Measurements from ENCODE around the gene TLCD2.

Gene TLCD2

DNA sequence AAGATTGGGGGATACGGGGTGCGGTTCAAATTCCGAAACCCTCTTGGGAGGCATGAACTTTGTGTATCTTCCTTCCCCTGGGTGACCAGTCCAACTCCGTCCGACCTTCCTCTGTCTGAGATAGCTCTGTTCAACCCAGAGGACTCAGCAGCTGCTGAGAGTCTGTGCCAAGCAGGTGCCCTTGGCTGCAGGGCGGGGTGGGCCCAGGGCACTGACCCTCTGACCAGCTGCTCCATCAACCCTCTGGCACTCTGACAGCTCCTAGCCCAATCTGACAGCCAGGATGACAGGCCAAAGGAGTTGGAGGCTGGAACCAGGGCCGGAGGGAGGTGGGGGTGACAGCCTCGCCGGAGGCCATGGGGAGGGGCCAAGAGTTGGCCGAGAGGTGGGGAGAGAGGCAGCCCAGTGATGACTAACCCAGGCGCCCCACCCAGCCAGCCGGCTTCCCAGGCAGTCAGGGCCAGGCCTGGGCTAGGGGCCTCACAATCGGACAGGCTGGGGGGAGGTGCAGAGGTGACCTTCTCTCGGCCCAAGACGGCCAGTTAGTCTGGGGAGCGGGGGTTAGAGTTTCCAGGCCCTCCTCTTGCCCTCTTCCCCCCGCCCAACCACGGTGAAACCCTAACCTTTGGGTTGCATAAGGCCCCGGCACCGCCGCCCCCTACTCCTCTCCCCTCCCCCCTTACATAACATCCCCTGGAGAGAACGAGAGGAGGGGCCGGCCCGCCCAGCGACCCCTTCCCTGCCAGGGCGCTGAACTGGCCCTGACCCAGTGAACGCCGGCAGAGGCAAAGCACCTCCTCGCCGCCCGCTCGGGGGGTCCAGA lies 5.0 kb upstream of the TLCD2 start:
- TF ChIP-seq GATA2 (IDR thresholded peaks at IDR 0.05; ENCODE audit: low read depth, low read length) (no peak), GATA3 (IDR thresholded peaks at IDR 0.05; ENCODE audit: low read depth, low read length) (no peak)

DNA sequence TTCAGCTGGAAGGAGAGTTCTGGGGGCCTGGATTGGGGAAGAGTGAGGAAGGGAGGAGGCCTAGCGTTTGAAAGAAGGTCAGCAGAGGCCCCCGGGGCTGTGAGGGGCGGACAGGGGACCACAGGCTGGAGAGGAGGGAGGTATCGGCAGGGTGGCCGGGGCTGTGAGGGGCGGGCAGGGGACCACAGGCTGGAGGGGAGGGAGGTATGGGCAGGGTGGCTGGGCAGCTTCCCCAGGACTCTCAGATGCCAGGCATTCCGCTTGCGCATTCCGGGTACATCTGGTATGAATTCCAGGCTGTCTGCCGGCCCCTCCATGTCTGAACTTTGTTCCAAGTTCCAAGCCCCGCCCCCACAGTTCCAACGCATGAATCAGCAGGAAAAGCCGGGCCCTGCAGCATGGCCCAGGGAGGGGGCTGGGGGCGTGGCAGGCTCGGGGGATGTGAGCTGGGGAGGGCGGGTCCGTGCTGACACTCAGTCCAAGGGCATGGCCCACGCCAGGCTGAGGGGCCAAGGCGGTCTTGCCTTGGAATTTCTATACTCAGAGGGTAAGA lies 4.3 kb upstream of the TLCD2 start:
- TF ChIP-seq GATA3 (IDR thresholded peaks at IDR 0.05; ENCODE audit: low read depth, low read length) (no peak), GATA2 (IDR thresholded peaks at IDR 0.05; ENCODE audit: low read depth, low read length) (no peak)

DNA sequence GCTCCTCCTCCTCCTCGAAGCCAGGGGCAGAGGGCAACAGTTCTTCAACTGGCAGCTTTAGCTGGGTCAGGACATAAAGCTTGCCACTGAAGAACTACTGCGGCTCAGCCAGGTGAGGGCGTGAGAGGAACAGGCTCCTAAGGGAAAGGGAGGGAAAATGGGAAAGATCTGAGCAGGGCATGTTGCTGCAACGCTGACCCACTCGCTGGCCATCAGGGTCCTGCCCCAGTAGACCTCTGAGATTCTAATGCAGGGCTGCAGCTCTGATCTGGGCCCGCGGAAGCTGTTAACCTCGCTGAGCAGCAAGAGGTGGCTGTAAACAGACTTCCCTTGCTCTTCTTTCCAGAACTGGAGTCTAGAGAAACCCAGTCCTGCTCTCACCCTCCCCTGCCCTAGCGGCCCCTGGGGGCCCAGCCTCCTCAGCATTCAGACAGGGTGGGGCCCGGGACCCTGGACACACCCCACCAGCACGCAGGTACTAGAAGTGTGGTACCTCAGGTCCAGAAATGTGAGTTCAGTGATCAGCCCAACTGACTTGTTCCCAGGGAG lies 3.8 kb upstream of the TLCD2 start:
- TF ChIP-seq GATA2 (IDR thresholded peaks at IDR 0.05; ENCODE audit: low read depth, low read length) (no peak), GATA3 (IDR thresholded peaks at IDR 0.05; ENCODE audit: low read depth, low read length) (no peak)

DNA sequence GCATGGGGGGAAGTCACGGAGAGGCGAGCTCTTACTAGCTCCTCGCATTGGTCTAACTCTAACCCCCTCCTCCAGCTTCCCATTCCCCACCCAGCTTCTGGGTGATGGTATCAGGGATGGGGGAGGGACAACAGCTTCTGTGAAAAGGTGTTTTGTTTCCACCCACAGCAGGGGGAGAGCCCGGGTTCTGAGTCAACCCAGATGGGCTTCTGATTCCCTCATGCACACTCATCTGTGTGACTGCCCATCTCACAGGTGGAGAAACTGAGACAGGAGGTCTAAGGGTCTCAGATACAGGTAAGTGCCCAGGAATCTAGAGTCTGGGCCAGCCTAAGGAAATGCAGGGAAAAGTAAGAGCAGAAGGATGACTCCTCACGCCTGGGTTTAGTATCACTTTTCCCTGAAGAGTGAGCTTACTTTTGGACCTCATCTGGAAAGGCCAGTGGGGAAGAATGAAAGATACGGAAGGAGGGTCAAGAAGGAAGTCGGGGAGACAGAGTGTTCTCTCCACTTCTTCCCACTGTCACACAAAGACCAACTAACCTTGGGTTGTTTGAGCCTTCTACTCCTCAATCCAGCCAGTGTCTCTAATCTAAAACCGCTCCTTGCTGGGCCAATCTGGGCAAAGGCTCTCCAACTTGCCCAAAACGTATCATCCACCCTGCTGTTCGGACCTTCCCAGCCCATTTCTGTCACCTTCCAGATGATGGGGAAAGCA lies 3.1 kb upstream of the TLCD2 start:
- TF ChIP-seq GATA2 (IDR thresholded peaks at IDR 0.05; ENCODE audit: low read depth, low read length), result no peak
- TF ChIP-seq GATA3 (IDR thresholded peaks at IDR 0.05; ENCODE audit: low read depth, low read length), result no peak

DNA sequence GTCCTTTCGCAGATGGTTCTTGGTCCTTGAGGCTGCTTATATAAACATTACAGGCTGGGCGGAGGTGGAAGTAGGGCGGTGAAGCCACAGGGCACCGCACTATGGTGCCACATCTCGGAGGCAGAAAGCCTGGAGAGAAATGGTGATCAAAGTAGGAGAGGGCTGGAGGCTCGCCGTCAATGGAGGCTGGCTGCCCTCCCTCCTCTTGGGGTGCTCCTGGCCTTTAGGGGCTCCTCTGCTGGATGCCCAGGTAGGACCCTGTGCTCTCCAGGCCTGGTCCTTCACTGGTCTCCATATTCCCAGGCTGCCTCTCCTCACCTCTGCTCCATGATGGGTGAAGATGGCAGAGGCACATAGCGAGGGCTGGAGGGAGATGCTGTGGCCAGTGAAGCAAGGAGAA lies 2.1 kb upstream of the TLCD2 start:
- TF ChIP-seq GATA3 (IDR thresholded peaks at IDR 0.05; ENCODE audit: low read depth, low read length) (no peak), GATA2 (IDR thresholded peaks at IDR 0.05; ENCODE audit: low read depth, low read length) (no peak)

DNA sequence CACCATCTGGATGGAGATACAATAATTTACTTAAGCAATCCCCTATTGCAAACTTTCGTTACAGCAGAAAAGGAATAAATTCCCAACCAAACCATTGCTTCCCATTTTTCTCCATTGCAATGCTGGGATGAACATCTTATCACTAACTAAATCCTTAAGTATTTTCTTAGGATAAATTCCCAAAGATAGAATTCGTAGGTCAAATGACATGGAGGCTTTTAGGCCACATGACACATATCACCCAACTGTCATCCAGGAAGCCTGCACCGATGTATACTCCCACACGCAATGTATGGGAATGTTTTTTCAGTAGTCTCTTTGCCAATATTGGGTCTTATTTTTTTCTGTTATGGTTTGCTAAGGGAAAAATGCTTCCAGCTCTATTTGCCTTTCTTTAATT lies 1.6 kb upstream of the TLCD2 start:
- no peak for TF ChIP-seq GATA3 (IDR thresholded peaks at IDR 0.05; ENCODE audit: low read depth, low read length)
- no peak for TF ChIP-seq GATA2 (IDR thresholded peaks at IDR 0.05; ENCODE audit: low read depth, low read length)

DNA sequence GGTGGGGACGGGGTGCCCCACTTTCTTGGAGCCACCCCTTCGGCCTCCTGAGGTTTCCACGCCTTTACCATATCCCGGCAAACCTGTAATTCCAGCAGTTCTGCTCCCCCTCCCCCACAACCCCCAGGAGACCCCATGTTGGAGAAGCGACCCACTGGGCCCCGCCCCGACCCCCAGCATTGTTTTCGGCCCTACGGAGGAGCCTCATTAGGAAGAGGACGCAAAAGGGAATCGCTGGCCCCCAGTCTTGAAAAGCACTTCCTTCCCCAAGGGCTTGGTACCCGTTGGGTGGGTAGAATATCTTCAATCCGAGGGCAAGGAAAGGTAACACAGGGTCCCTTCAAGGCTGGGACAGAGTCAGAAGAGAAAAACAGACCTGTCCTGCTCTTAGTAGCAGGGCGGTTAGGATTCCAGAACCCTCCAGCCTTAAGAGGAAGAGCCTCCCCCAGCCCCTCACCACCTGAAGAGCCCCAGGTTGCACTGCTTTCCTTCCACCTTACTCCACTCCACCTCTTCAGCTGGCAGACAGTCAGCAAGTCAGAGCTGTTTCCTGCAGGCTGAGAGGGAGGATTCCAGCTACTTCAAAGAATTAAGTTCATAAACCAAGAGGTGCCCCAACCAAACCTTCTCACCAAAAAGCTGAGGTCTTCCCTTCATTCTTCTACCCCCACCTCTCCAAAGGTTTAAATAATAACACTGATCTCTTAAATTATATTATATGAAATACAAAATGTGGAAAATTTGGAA lies 803 bp upstream of the TLCD2 start:
- TF ChIP-seq GATA3 (IDR thresholded peaks at IDR 0.05; ENCODE audit: low read depth, low read length) (no peak), GATA2 (IDR thresholded peaks at IDR 0.05; ENCODE audit: low read depth, low read length) (no peak)

DNA sequence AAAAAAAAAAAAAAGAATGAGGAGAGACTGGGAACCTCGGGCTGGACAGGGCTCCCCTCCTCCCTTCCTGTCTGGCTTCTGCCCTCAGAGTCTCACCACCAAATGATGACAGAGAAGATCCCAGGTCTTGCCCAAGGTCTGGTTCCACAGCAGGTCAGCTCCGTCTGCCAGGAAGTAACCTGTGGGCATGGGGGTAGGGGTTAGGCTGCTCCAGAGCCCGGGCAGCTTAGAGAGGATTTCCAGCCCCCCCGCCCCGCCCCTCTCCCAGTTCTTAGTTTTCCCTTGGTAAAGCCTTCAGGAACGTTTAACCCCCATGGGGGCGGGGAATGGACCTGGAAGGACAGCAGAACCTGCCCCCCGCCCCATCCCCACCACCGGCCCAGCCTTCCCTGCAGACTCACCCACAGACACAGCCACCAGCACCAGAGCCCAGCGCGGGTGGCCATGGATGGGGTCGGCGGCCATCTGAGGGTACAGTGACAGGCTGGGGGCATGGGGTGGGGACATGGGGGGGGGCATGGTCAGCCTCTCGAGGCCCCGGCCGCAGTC lies 700 bp downstream of the TLCD2 start:
- TF ChIP-seq GATA3 (IDR thresholded peaks at IDR 0.05; ENCODE audit: low read depth, low read length) (no peak), GATA2 (IDR thresholded peaks at IDR 0.05; ENCODE audit: low read depth, low read length) (no peak)

DNA sequence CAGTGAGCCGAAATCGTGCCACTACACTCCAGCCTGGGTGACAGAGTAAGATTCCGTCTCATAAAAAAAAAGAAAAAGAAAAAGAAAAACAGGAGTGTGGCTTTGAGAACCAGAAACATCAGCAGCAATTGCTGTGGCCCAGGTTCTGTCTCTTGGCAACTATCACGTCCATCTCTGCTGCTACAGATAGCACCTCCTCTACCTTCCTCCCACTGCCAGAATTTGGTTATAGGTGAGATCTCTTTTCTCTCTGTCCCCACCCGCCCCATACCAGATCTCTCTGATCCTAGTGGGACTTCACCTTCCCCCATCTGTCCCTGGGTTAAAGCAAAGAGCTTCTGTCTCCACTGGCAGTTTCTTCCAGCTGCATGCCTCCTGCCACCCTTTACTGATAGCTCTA lies 3.1 kb downstream of the TLCD2 start:
- TF ChIP-seq GATA3 (IDR thresholded peaks at IDR 0.05; ENCODE audit: low read depth, low read length), result no peak
- TF ChIP-seq GATA2 (IDR thresholded peaks at IDR 0.05; ENCODE audit: low read depth, low read length), result peak; percentile 90

DNA sequence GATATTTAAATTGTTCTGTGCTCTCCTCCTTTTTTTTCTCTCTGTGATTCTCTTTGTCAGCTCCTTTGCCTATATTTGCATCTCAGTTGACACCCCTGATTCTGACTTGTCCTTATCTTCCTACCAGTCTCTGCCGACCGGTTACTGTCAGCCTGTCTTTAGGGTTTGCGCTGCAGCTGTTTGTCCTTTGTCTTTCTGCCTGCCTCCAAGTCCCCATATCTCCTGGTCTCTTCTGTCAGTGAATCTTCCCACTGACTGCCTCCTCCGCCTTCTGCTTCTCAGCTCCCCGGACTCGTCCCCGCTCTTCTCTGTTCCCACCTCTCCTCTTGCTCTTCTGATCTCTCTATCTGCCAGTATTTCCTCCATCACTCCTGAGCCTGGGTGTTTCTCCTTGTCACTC lies 5.2 kb downstream of the TLCD2 start:
- TF ChIP-seq GATA3 (IDR thresholded peaks at IDR 0.05; ENCODE audit: low read depth, low read length), result no peak
- no peak for TF ChIP-seq GATA2 (IDR thresholded peaks at IDR 0.05; ENCODE audit: low read depth, low read length)

DNA sequence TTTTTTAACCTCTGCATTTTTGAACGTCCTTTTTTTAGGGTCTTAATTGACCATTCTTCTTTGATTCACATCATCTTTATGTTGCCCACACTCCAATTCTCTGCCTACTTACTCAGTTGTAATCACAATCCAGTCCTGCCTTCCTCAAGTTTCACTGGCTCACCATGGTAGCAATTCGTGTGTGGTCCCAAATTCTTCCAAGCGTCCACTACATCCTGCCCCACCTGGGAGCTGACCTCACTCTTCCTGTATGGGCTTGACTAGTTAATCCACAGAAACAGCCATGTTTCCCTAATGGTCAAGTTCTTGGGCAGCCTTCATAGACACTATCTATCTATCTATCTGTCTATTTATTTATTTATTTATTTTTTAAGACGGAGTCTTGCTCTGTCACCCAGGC lies 7.1 kb downstream of the TLCD2 start:
- no peak for TF ChIP-seq GATA2 (IDR thresholded peaks at IDR 0.05; ENCODE audit: low read depth, low read length)

DNA sequence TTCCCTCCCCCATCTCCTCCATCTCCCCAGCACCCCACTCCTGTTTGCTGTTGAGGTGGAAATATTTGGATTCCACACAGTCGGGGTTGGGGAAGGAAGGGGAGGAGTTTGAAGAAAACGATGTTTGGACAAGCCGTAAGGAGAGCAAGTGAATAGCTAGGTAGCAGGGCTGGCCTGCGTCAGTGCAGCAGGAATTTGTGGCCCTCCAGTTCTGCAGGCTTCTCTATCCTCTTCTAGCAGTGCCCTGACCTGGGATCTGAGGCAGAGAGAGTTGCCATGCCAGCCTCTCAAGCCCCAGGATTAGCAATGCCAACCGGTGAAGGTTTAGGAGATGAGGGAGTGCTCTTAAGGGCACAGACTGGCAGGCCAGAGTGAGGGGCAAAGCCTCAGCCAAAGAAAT lies 12.5 kb downstream of the TLCD2 start:
- TF ChIP-seq GATA3 (IDR thresholded peaks at IDR 0.05; ENCODE audit: low read depth, low read length), result no peak
- no peak for TF ChIP-seq GATA2 (IDR thresholded peaks at IDR 0.05; ENCODE audit: low read depth, low read length)

DNA sequence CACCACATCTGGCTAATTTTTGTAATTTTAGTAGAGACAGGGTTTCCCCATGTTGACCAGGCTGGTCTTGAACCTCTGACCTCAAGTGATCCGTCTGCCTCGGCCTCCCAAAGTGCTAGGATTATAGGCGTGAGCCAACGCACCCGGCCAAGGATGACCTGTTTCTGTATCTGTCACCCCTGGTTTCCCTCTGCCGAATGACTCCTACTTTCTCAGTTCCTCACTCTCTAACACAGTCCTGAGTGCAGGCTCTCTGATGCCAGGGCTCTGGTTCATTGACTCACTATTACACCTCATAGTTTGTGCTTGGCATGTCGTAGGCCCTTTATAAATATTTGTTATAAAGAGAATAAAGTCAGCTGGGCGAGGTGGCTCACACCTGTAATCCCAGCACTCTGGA lies 14.8 kb downstream of the TLCD2 start:
- TF ChIP-seq GATA3 (IDR thresholded peaks at IDR 0.05; ENCODE audit: low read depth, low read length) (no peak), GATA2 (IDR thresholded peaks at IDR 0.05; ENCODE audit: low read depth, low read length) (no peak)

DNA sequence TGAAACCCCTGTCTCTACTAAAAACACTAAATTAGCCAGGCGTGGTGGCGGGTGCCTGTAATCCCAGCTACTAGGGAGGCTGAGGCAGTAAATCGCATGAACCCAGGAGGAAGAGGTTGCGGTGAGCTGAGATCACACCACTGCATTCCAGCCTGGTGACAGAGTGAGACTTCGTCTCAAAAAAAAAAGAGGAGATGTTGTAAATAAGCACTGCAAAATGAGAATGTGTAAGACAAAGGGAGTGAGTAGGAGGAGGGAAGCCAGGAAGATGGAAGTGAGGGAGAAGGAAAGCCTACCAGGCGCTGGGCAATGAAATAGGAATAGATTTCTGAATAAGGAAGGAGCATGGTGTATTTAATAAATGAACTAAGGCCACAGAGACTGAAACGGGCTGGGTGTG lies 16.8 kb downstream of the TLCD2 start:
- no peak for TF ChIP-seq GATA3 (IDR thresholded peaks at IDR 0.05; ENCODE audit: low read depth, low read length)
- no peak for TF ChIP-seq GATA2 (IDR thresholded peaks at IDR 0.05; ENCODE audit: low read depth, low read length)
